Measurements from ENCODE around the gene CUBN. TPM values are rescaled to one million over a fixed set of nuclear protein-coding genes. Genes with fewer than 3 reads are reported as not detected.

The CUBN gene
- total and polyA plus RNA-seq, 10 of the 15 experiments (the other 5 are each of a cell fraction or from before 2014, with no cell fraction given), result under 0.01 to 0.14 (median 0.02) TPM; not detected in 6

GRCh38 chr10:16817125-16818019 lies 312.2 kb downstream of the CUBN start, which contains the start of gene RSU1 (continued):
- TF ChIP-seq CREM (IDR thresholded peaks at IDR 0.05; ENCODE audit: low read depth) (peak; percentile 43; the same call in 1 of the 2 replicates), POLR2AphosphoS5 (IDR thresholded peaks at IDR 0.05; ENCODE audit: low read length) (peak; percentile 91), ZBED1 (IDR thresholded peaks at IDR 0.05; ENCODE audit: borderline replicate concordance) (no peak), CREB1 (IDR thresholded peaks at IDR 0.05; ENCODE audit: low read depth) (0 out of 2 replicates have a peak, but pooled peaks have one; percentile 26), PAX5 (IDR thresholded peaks at IDR 0.05; ENCODE audit: borderline replicate concordance, low read depth, low read length) (peak; percentile 59; the same call in 1 of the 2 replicates), CHD2 (IDR thresholded peaks at IDR 0.05; ENCODE audit: borderline replicate concordance, low read depth, low read length) (peak; percentile 6; the same call in 1 of the 2 replicates), SIN3A (IDR thresholded peaks at IDR 0.05; ENCODE audit: low read depth, low read length) (peak; percentile 52), SRF (IDR thresholded peaks at IDR 0.05; ENCODE audit: low read depth in 2 of 2, low read length in 2 of 2) (peak; percentile 98), TCF12 (IDR thresholded peaks at IDR 0.05; ENCODE audit: low read depth, low read length) (peak; percentile 83), RUNX3 (IDR thresholded peaks at IDR 0.05; ENCODE audit: low read length) (peak; percentile 75; the same call in 1 of the 2 replicates), HDGF (IDR thresholded peaks at IDR 0.05) (peak; percentile 97), FOS (IDR thresholded peaks at IDR 0.05; ENCODE audit: borderline replicate concordance, extremely low read depth, insufficient read length) (no peak), CBFB (IDR thresholded peaks at IDR 0.05; ENCODE audit: low read depth) (peak; percentile 29; the same call in 1 of the 2 replicates)

GRCh38 chr10:16816830-16817124 lies 312.8 kb downstream of the CUBN start:
- ChIA-PET RAD21 (ENCODE audit: unreplicated experiment) (interaction anchor here (1.0 to 1.5 kb wide), 6 partner anchors 8 to 956 kb away, joined by 3 to 6 read pairs (median 5); partner anchors contain the start of gene TRDMT1), SMC1A (ENCODE audit: uncharacterized antibody, unreplicated experiment) (interaction anchor here (0.8 to 2.8 kb wide), 5 partner anchors 8 to 230 kb away, joined by 3 to 11 read pairs (median 3); no protein-coding TSS in a partner anchor), CTCF (interaction anchor here (1.1 to 1.5 kb wide), 4 partner anchors 9 to 269 kb away, joined by 3 to 12 read pairs (median 4); no protein-coding TSS in a partner anchor), POLR2A (interaction anchor here (1.0 to 1.4 kb wide), 3 partner anchors 9 to 413 kb away, joined by 3 to 4 read pairs (median 3); no protein-coding TSS in a partner anchor)
- no peaks in the 10 kb centered on the region for H3K4me1 ChIP-seq (ENCODE audit: control insufficient read depth, insufficient read depth, low read length)
- peak overlapping the region; percentile 85 for H3K4me3 ChIP-seq
- BruUV-seq (replicated peaks), result no TSS peak
- H3K9ac ChIP-seq (ENCODE audit: control insufficient read depth, insufficient read depth, low read length), result peak overlapping the region; percentile 81
- ATAC-seq, result no peak
- H4K20me1 ChIP-seq (ENCODE audit: control insufficient read depth, insufficient read depth), result no peaks in the 10 kb centered on the region; the same call in 1 of the 2 replicates
- H3K4me2 ChIP-seq (ENCODE audit: control insufficient read depth, insufficient read depth), result peak overlapping the region; percentile 81
- in situ Hi-C loops (cut with MboI), result loop anchor here (25.0 kb wide), 1 partner anchor 1846 kb away; the partner anchor contains the start of genes ARL5B and NSUN6
- peaks cover 19% of the 10 kb centered on the region for H3K79me2 ChIP-seq (ENCODE audit: control insufficient read depth, insufficient read depth, low read length)
- H3K36me3 ChIP-seq (ENCODE audit: control insufficient read depth in 2 of 2, insufficient read depth in 2 of 2, low read length in 1 of 2), result no peaks in the 10 kb centered on the region
- H2AFZ ChIP-seq (ENCODE audit: control insufficient read depth, low read depth, low read length), result peak overlapping the region; percentile 81
- no peaks in the 10 kb centered on the region; the same call in 2 of the 3 replicates for H3K9me3 ChIP-seq (replicated peaks; ENCODE audit: control insufficient read depth, insufficient read depth, low read length)
- FAIRE-seq, result no peak
- WGBS (ENCODE audit: insufficient coverage, insufficient replicate concordance, low lambda C conversion rate, missing lambda C conversion rate), result 25% methylated on average over 12 of the region's 12 CpGs
- no peak for DNase-seq (ENCODE audit: low read depth, low spot score)
- no peaks in the 10 kb centered on the region; a peak in 1 of 4 replicates for H3K27me3 ChIP-seq (replicated peaks in 1 of 2; ENCODE audit: control insufficient read depth in 2 of 2, insufficient read depth in 2 of 2, low read length in 1 of 2)
- peak overlapping the region; percentile 59 for H3K27ac ChIP-seq (ENCODE audit: control insufficient read depth, insufficient read depth)
- intact Hi-C loops (cut with micrococcal nuclease; ENCODE audit: unreplicated experiment), result loop anchor here (5.0 kb wide), 2 partner anchors 379 to 416 kb away; partner anchors contain the start of gene PTER
- no peak for TF ChIP-seq RAD21 (IDR thresholded peaks at IDR 0.05; ENCODE audit: insufficient read depth, low read depth, low read length)
- TF ChIP-seq LARP7 (IDR thresholded peaks at IDR 0.05), result 0 out of 2 replicates have a peak, but pooled peaks have one; percentile 44
- TF ChIP-seq GATAD2B (conservative IDR thresholded peaks at IDR 0.05; ENCODE audit: low read depth), result 0 out of 2 replicates have a peak, but pooled peaks have one; percentile 55
- TF ChIP-seq, protein P1, sequence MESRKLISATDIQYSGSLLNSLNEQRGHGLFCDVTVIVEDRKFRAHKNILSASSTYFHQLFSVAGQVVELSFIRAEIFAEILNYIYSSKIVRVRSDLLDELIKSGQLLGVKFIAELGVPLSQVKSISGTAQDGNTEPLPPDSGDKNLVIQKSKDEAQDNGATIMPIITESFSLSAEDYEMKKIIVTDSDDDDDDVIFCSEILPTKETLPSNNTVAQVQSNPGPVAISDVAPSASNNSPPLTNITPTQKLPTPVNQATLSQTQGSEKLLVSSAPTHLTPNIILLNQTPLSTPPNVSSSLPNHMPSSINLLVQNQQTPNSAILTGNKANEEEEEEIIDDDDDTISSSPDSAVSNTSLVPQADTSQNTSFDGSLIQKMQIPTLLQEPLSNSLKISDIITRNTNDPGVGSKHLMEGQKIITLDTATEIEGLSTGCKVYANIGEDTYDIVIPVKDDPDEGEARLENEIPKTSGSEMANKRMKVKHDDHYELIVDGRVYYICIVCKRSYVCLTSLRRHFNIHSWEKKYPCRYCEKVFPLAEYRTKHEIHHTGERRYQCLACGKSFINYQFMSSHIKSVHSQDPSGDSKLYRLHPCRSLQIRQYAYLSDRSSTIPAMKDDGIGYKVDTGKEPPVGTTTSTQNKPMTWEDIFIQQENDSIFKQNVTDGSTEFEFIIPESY (IDR thresholded peaks at IDR 0.05), result no peak
- TF ChIP-seq RELB (IDR thresholded peaks at IDR 0.05; ENCODE audit: low read depth), result no peak
- no peak for TF ChIP-seq SMAD1 (IDR thresholded peaks at IDR 0.05; ENCODE audit: low read depth, partially characterized antibody)
- no peak for TF ChIP-seq POU2F2 (IDR thresholded peaks at IDR 0.05; ENCODE audit: borderline replicate concordance, low read depth, low read length)

Data from GM12878 (cell line).